HUDEP-2 (cell line): ENCODE data around the gene CCNDBP1.
A peak's percentile ranks its signal among the peaks of the same experiment; 100 is the strongest.
"Not testable (repeated sequence)": the region's sequence is repeated elsewhere in the genome, so short reads cannot be mapped to it uniquely, and the experiment has no call there.

Experiments used
- DNase-seq, 76 experiments: peaks; one replicate each; lab custom pipeline; 2025; ENCODE audit not compliant: unreplicated experiment in 76 of 76; lab: John Stamatoyannopoulos, UW

Gene CCNDBP1

DNA sequence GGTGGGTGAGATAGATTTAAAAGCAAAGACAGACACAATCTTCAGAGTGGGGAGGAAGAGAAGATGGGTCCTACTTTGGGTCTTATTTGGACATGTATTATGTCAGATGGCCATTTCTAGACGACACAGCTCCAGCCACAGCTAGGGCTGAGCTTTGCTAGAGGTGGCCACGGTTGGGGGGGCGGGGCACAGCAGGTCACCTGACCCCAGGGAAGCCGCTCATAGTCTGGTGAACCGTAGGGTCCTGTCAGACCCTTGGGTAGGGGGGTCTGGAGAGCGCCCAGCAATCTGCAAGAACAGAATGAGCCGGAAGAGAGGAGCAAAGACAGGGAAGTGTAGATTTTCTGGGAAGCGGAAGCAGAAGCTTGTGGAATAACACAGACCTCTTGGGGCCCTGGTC lies 29.0 kb downstream of the CCNDBP1 start:
- DNase-seq = no peak

- no peak for DNase-seq
Observed at GRCh38 chr15:43214592-43215295, 29.5 kb downstream of the CCNDBP1 start.

- no peak for DNase-seq
Observed at GRCh38 chr15:43215961-43216360, 30.8 kb downstream of the CCNDBP1 start.

DNA sequence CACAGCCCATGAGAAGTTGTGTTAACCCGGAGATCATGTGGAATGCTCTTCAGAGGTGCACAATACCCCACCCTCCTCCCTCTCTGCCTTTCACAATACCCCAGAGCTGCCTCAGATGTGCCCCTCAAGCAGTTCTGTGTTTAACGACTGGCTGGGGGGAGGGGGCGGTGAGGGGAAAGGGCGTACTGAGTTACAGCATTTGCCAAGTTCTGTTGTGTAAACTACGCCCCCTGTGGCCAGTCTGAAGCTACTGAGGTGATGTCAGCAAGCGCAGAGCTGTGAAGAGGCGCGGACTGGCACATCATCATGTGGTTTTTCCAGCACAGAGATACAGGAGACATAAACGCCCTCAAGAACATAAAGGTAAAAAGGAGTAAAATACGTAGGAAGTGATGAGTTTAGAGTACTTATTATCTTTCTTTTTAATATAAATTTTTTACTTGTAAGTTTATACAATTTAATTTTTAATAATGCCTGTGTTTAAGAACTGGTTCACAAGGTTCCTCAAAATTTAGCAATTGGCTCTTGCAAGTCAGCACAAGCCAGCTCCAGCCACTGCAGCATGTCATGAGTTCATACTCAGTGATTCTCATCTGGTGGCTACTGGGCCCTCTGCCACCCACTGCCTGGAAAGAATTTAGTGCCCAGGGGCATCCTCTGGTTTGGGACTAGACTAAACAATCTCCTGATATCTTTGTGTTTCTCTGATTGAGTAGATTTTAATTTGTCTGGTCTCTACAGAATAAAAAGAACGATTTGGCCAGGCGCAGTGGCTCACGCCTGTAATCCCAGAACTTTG lies 33.9 kb downstream of the CCNDBP1 start:
- DNase-seq = peak in 73 of 76 experiments; percentile 21 to 89 (median 62)

DNA sequence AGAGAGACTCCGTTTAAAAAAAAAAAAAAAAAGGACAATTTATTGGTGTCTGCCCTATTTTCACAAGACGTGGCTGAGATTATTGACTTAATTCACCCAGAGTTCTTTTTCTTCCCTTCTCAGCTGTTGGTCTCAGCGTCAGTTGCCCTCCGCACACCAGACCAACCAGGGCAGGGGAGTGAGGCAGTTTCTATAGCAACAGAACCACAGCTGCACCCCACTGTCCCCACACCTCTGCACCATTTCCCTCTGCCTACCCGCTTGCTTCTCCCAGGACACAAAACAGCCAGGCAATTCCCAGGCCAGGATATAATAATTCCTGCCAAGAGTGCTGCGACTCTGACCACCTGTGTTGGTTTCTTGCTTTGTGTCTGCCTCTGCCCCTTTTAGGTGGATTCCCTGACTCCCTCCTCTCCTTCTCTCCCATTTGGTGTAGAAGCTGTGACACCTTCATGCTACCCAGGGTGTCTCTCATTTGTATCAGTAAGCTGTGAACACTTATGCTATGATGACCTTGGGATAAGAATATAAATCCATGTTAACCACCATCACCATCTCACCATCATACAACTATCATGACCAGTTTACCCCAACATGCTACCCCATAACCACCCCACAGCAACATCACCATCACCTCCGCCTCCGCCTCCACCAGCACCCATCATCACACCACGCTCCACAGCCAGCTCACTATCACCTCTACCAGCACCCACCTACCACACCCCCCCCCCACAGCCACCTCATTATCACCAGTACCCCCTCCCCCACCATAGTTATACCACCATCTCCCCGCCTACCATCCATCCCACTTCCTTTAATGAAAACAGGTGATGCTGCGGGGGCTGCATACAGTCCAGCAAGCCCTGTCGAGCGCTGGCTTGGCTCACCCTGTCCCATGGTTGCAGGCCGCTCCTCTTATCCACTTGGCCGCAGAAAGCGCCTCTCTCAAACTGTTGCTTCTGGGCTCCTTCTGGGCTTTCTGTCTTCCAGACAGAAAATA lies 35.0 kb downstream of the CCNDBP1 start:
- DNase-seq = peak in 58 of 76 experiments; percentile 27 to 83 (median 61)

DNA sequence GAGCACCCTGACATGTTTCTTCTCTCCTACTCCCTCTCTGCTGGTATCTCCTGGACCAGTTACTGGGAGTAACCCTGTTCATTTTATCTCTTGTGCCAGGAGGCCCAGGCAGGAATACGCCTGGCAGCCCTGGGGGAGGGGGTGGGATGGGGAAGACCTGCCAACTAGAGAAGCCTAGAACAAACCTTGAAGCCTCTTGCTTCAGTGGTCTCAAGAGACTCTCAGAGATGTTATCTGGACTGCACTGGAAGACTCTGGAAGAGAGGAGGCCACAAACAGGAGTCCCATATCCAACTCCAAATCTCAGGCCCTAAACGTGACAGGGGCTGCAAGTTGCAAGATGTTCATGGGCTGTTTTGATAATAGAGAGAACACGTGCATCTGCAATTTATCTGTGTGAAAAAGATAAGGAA lies 35.8 kb downstream of the CCNDBP1 start, which contains the start of gene EPB42:
EPB42 (minus strand) TSS at position 28 of the 413 bp plus-strand sequence. CDS start 193 bp downstream, outside the sequence.
- DNase-seq = peak in 75 of 76 experiments; percentile 53 to 99 (median 87)

DNA sequence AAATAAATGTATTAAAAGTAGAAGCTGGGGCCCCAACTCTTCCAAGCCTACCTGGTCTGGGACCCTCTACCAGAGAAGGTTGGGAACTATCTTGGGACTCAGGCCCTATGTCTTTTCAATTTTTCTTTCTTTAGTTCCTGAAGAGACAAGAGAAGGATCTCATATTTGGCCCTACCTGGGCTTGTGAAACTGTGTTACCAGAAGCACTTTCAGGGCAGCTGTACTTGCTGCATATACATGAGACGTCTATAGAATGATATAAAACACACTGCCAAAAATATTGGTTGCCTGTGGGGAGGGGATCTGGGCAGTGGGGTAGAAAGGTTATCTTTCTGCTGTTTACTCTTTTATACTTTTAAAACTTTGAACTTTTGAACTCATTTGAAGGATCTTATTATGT lies 36.2 kb downstream of the CCNDBP1 start:
- DNase-seq = peak in 35 of 76 experiments; percentile 27 to 87 (median 61)

DNA sequence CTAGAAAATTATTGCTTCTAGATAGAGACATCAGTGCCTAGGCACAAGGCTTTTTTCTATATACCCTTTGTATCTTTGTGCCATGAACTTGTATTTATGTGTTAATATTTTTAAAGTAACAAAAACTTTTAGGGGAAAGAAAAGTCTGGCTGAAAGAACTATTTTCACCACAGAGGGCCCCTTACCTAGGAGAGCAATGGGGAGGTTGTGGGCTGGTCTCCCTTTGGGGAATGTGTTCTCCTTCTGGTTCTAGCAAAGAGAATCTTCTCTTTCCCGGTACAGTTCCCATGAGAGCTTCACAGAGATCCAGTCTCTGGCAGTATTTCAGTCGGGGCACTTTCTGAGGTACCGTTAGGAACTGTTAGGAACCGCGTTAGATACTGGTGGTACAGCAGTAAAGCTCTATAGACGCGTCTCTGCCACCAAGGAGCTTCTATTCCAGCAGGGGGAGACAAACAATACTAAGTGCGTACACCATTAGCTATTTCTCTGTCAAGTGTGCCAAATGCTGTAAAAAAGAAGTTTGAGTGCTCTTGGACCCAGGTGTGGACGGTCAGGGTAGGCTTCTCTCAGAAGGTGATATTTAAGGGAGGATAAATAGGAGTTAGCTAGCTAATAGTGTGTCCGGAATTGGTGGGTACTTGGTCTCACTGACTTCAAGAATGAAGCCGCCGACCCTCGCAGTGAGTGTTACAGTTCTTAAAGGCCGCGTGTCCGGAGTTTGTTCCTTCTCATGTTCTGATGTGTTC lies 40.2 kb downstream of the CCNDBP1 start:
- DNase-seq = peak in 59 of 76 experiments; percentile 8 to 80 (median 40)

DNA sequence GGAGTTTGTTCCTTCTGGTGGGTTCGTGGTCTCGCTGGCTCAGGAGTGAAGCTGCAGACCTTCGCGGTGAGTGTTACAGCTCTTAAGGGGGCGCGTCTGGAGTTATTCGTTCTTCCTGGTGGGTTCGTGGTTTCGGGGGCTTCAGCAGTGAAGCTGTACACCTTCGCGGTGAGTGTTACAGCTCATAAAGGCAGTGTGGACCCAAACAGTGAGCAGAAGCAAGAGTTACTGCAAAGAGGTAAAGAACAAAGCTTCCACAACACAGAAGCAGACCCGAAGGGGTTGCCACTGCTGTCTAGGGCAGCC lies 40.7 kb downstream of the CCNDBP1 start:
- not testable (repeated sequence) for DNase-seq

DNA sequence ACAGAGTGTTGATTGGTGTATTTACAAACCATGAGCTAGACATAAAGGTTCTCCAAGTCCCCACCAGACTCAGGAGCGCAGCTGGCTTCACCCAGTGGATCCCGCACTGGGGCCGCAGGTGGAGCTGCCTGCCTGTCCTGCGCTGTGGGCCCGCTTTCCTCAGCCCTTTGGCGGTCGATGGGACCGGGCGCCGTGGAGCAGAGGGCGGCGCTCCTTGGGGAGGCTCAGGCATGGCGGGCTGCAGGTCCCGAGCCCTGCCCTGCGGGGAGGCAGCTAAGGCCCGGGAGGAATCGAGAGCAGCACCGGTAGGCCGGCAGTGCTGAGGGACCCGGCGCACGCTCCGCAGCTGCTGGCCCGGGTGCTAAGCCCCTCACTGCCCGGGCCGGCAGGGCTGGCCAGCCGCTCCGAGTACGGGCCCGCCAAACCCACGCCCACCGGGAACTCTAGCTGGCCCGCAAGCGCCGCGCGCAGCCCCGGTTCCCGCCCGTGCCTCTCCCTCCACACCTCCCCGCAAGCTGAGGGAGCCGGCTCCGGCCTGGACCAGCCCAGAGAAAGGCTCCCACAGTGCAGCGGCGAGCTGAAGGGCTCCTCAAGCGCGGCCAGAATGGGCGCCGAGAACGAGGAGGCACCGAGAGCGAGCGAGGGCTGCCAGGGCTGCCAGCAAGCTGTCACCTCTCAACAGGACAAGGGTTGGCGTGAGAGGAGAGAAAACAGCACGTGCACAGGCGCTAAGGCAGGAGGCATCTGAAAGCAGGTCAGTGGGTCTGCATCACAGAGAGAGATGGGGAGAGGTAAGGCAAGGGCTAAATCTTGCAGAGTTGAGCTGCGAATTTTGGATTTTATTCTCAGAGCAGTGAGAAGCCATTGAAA lies 41.5 kb downstream of the CCNDBP1 start:
- no peak for DNase-seq

DNA sequence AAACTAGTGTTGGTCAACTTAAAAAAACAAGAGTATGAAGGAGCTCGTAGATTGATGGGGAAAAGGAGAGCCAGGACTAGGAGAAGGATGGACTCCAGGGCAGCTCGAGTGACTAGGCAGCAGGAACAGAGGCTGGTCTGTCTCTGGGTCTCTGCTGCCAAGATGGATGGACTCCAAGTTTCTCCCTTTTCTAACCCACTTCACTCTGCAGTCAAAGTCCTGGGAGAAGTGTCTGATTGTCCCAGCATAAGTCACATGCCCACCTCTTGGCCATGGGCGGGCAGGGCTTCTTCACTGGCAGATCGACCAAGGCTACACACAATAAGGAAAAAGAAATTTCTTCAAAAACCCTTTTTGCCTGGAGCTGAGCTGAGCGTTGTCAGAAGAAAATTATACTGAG lies 44.8 kb downstream of the CCNDBP1 start:
- DNase-seq = no peak

DNA sequence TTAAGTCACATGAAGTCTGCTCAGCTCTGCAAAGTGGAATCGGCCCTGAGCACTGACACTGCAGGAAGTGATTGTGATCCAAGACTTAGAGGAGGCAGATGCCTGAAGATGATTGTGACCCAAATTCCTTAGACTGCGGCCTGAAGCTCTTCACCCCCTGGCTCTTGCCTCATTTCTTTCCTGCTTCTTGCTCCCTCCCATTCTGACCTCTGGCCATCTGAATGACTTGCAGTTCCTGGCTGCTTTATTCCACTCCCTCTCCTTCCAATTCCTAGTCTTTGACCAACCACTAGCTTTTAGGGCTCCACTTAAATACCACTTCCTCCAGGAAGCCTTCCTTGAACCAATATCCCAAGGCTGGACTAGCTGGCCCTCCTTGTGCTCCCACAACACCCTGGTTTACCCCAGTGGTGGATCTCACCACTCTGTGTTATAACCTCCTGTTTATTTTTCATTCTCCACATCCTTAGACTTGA lies 45.5 kb downstream of the CCNDBP1 start:
- DNase-seq = peak in 1 of 76 experiments; percentile 9

DNA sequence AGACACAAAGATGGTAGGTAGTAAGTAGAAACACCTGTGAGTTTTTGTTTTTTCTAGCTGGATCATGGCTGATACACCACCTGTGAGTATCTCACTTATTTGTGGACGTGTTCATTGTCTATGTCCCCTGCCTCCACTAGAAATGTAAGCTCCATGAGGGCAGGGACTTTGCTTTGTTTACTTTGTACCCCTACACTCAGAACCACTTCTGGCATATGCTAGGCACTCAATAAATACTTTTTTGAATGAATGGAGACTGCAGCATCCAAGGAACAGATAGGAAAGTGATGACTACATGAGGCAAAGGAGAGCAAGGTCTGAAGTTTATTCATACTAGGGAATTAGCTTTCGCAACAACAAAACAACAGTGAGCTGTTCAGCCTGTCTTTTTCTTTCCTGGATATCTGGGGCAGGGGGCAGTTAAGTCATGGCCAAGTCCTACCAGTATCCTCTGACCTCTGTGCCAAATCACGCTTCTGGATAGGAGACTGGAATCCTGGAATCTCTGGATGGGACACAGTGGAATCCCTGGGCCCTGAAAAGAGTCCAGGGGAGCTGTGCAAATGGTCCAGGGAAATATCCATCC lies 47.2 kb downstream of the CCNDBP1 start:
- no peak for DNase-seq

DNA sequence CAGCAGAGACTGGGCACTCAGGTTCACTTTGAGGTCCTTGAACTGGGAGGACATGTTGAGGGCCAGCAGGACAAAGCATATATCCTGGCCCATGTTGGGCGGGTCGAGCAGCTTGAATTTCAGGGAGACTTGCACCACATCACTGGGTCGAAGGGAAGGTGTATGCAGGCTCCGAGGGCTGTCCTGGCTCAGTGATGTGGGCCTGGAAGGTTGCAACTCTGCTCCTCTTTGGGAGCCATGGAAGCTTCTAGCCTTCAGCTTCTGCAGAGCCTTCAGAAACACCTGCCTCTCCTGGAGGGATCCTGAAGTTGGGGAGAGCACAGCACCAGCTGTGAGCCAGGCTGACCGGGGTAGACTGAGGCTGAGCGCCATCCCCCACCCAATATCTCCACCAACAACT lies 50.3 kb downstream of the CCNDBP1 start:
- no peak for DNase-seq

GRCh38 chr15:43237842-43238470 lies 52.8 kb downstream of the CCNDBP1 start:
- no peak for DNase-seq

GRCh38 chr15:43238671-43239131 lies 53.5 kb downstream of the CCNDBP1 start:
- DNase-seq = no peak

GRCh38 chr15:43239732-43240491 lies 54.7 kb downstream of the CCNDBP1 start:
- no peak for DNase-seq
